ENCODE results near the gene MYO16. TPM values are rescaled to one million over a fixed set of nuclear protein-coding genes. Genes with fewer than 3 reads are reported as not detected.

MYO16 gene
- 0.20 TPM for total RNA-seq

DNA sequence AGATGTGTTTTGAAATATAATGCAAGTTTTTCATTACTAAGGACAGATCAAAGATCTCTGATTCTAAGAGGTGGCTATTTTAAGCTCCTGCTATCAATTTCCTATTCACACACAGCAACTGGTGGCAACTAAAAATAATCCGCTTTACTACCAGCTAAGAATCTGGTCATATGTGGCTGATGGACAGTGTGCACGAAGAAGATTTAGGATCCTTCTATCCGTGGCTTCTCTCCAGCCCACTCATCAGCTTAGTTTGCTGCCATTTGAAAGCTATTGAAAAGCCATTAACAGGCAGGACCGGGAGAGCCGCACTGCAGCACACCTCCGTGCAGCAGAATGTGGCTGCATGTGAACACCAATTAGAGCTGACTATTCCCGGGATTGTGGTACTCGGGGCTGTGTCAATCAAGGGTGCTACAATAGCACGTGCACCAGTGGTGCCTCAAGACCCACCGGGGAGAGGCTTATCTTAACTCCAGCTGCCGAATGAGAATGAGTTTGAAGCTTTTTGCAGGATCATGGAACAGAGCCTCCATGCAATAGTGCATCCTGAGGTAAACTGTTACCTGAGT lies at the start of gene MYO16:
TSS of gene MYO16 (plus strand) at position 431 of the 572 bp plus-strand sequence. CDS start 234 bp downstream, outside the sequence.
- no peak for DNase-seq (ENCODE audit: low spot score)

- no peak for DNase-seq (ENCODE audit: low spot score)
Measured at GRCh38 chr13:108586826-108587225, 42.6 kb upstream of the MYO16 start.

DNA sequence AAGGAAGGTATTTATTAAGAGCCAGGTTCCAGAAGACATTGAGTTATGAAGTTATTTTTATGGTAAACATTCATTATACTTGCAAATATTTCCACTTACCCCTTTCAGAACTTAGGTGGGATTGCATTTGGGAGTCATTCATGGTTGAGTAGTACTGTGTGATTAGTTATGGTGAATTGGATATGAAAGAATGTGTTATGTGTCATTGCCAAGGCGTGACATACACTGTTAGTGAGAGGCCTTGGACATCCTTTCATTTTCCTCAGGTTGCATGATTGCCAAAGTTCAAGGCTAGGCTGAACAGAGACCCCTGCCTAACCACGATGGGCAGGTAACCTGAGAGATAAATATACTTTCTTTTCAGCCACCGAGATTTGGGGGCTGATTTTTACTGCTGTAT lies 40.9 kb upstream of the MYO16 start:
- no peak for DNase-seq (ENCODE audit: low spot score)

- no peak for DNase-seq (ENCODE audit: low spot score)
Measured at GRCh38 chr13:108594153-108594552, 35.3 kb upstream of the MYO16 start.

DNA sequence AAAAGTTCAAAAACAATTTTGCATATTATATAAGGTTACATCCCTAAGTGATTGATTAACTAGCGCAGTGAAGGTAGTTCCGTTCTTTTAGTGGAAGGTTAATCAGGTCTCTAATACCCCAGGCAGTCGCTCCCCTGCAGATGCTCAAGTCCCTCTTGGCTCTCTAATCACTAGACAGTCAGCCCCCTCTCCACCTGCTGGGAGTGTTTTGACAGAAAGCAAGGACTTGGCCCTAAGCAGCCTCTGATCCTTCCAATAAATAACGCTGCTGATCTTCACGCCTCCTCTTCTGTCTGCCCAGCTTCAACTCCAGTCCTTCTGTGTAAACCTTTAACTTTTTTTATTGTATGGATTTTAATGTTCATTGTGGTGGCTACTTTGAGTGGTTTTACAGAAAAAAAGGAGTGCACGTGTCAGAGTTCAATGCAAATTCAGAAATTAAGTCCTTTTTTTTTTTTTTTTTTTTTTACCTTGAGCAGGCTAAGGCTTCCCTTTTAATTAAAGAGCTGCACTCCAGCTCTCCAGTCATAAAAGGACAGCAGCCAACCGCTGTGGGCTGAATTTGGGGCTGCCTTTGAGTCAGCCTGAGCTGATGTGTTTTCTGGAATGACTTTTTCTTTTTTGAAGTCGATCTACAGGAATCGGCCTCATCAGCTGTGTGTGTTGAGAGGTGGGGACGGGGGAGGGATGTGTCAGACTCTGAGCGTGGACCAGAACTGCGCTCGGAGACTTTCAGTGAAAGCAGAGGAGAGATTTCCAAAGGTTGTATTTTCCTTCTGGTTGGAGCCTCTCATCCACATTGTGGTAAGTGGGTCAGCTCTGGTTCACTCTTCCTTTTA lies 33.8 kb upstream of the MYO16 start:
- no peak for DNase-seq (ENCODE audit: low spot score)

DNA sequence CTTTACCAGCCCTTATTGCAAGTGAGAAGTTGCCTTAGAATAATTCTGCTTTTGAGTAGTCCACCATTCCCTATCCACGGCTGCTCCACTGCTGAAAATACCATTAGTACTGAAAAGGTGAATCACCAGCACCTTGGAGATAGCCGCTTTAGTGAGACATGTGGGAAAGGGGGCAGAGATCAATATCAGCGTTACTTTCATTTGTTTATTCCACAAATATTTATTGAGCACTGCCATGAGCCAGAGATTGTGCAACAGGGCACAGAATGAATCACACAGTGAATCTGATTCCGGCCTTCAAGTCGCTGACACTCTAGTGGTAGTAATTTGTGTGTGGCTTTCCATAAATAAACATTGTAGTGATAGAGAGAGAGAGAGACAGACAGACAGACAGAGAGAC lies 31.5 kb upstream of the MYO16 start:
- DNase-seq (ENCODE audit: low spot score), result no peak

DNA sequence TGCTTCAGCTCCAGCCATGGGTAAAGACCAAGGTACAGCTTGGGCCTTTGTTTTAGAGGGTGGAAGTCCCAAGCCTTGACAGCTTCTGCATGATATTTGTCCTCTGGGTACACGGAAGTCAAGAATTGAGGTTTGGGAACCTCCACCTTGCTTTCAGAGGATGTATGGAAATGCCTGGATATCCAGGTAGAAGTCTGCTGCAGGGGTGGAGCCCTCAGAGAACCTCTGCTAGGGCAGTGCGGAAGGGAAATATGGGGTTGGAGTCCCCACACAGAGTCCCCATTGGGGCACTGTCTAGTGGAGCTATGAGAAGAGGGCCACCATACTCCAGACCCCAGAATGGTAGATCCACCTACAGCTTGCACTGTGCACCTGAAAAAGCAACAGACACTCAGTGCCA lies 23.0 kb upstream of the MYO16 start:
- no peak for DNase-seq (ENCODE audit: low spot score)

DNA sequence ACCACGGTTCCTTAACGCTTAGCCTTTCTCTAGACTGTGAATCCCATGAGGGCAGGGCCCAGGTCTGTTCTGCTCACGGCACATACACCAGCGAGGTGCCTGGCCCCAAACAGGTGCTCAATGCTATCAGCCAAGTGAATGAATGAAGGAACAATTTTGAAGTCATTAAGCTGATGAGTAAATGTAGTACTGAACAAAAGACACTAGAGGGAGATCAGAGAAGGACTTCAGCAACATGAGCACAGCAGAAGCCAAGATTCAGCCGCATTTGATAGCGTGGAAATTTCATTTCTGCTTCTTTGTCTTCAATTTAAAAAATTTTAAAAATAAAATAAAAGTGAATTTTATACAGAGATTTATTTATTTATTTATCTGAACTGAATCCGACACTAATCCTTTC lies 20.1 kb upstream of the MYO16 start:
- no peak for DNase-seq (ENCODE audit: low spot score)

DNA sequence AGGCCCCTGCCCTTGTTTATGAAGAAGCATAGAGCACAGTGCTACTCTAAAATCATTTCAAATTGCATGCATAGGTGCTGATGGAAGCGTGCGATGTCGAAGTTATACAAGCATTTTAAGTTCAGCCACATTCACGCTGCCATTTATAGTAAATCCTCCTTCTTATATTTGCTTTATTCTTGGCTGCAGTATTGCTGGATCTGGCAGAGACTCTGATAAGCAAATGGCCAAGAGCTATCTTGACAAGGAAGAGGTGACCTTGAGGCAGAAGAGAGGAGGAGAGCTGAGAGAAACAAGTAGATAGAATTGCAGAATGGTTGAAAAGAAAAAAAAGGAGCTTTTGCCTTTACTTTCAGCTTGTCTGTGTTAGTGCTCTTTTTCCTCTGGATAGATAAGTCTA lies 18.9 kb upstream of the MYO16 start:
- DNase-seq (ENCODE audit: low spot score), result no peak

GRCh38 chr13:108615241-108615640 lies 14.2 kb upstream of the MYO16 start:
- no peak for DNase-seq (ENCODE audit: low spot score)

- no peak for DNase-seq (ENCODE audit: low spot score)
Measured at GRCh38 chr13:108618233-108618632, 11.2 kb upstream of the MYO16 start.

DNA sequence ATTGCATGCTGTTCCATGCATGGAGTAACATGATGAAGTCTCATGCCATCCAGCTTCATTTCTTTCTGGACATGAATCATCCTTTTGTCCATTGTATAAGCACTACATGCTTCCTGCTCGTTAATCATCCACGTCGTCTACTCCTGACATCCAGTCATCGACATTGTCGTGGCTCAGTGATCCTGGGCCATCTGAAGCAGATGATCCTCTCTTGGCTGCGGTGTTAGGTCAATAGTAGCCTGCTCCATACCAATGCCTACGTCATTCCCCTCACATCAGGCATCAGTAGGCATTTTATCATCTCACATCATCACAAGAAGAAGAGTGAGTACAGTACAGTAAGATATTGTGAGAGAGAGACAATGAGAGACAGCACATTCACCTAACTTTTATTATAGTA lies 7.9 kb upstream of the MYO16 start:
- no peak for DNase-seq (ENCODE audit: low spot score)

- DNase-seq (ENCODE audit: low spot score), result no peak
Measured at GRCh38 chr13:108624108-108624507, 5.3 kb upstream of the MYO16 start.

DNA sequence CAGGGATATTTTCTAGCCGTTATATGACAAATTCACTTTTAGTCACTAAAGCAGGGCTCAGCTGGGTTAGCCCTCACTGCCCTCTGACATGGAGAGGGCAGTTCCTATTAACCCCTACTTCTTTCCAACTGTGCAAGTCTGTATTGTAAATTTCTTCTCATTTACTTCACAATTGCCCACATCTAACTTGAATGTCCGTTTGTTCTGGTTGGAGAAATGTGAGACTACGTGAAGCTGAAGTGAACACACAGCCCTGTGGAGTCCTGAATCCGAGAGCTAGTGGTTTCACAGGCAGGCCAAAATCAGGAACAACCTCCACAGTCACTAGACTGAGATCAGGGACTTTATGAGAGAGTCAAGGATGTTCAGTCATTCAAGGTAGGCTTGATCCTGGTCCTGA lies 4.4 kb upstream of the MYO16 start:
- DNase-seq (ENCODE audit: low spot score), result no peak

DNA sequence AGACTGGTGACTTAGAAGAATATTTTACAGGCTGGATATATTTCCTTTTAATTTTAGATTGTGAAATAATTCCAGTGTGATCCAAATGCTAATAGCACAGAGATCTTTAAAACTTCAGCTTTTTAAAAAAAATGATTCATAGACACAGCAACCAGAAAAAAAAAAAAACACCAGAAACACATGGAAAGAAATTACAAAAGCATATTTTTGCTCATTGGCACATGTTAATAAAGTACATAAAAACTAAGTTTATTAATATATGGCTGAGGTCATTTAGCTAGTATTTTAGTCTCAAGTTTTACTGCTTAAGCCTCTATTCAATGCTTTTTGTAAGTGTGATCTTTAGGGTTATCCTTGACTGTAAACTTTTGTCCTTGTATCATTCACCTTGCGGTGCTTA lies 577 bp downstream of the MYO16 start:
- no peak for DNase-seq (ENCODE audit: low spot score)

- no peak for DNase-seq (ENCODE audit: low spot score)
Measured at GRCh38 chr13:108632649-108633167, 3.3 kb downstream of the MYO16 start.

- DNase-seq (ENCODE audit: low spot score), result no peak
Measured at GRCh38 chr13:108638901-108639300, 9.5 kb downstream of the MYO16 start.

DNA sequence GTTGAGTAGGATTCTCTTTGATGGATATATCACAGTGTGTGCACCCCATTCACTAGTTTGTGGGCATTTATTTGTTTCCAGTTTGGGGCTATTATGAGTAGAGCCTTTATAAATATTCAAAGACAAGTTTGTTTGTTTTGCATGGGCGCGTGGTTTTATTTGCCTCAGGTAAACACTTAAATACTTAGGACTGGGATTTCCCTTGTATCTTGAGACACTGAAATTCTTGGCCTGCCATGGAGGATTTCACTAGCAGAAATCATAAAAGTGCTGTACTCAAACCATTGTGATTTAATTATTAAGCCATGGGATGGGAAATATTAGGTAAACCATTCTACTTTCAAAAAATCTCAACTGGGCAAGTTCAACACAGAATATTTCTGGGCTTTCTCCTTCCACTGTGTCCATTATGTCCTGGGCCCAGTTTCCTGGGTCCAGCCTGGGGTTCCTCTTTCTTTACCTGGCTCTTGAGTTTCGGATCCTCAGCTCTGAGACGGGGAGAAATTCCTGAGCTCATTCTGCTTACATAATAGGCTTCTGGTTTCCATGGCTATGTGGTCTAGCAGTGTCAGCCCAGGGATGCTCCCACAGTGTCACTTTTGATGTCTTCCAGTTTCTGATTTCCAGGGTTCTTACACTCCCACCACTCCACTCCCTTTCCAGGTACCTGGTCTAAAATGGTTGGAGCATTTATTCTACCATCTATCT lies 14.4 kb downstream of the MYO16 start:
- DNase-seq (ENCODE audit: low spot score), result no peak

- no peak for DNase-seq (ENCODE audit: low spot score)
Measured at GRCh38 chr13:108645376-108645775, 16.0 kb downstream of the MYO16 start.

- DNase-seq (ENCODE audit: low spot score), result no peak
Measured at GRCh38 chr13:108650271-108650670, 20.9 kb downstream of the MYO16 start.

DNA sequence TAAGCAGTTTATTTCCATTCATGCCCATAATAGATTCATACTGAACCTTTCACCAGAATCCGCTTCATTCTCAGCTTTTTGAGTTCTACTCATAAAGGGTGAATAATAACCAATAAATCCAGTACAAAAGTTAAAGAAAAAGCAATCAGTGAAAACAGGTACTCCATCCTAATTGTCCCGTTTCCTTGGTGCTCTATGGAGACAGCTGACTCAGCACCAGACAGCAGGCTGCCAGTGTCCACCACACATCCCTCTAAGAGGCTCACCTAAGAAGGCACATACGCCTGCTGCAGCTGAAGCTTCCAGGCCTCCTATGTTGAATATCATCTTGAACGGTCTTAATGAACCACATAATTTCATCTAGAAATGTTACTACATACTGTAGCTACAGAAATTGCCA lies 27.3 kb downstream of the MYO16 start:
- DNase-seq (ENCODE audit: low spot score), result no peak

GRCh38 chr13:108657519-108657918 lies 28.1 kb downstream of the MYO16 start:
- no peak for DNase-seq (ENCODE audit: low spot score)

GRCh38 chr13:108662528-108662927 lies 33.1 kb downstream of the MYO16 start:
- DNase-seq (ENCODE audit: low spot score), result no peak
